Umbilical cord (tissue), 2 donors: ENCODE data around the gene LY6G5B. TPM values are rescaled to one million over a fixed set of nuclear protein-coding genes. Genes with fewer than 3 reads are reported as not detected.
"Not testable (repeated sequence)": the region's sequence is repeated elsewhere in the genome, so short reads cannot be mapped to it uniquely, and the experiment has no call there.

Experiments
- DNase-seq: peaks from one replicate; pipeline ENCODE4 v3.0.0-alpha.2; 2015; ENCODE audit warnings: low spot score
- total RNA-seq: library from RNA; depleted of rRNA; stranded (reverse); fragments of >200 nt; gene quantifications from one replicate; pipeline ENCODE4 v1.2.3, GENCODE V29; 2014; ENCODE audit warnings: low replicate concordance; ENCODE audit not compliant: insufficient read depth

The LY6G5B gene
- total RNA-seq, 1 donor from 2014 or later, result 1.2 TPM

GRCh38 chr6:31690231-31691077, 20.7 kb downstream of the LY6G5B start:
- DNase-seq, result no peak

GRCh38 chr6:31691078-31691463, 21.3 kb downstream of the LY6G5B start:
- no peak for DNase-seq

GRCh38 chr6:31691564-31692108, 21.9 kb downstream of the LY6G5B start:
- no peak for DNase-seq

- DNase-seq, result no peak
Measured at GRCh38 chr6:31692353-31692752, 22.6 kb downstream of the LY6G5B start.

- DNase-seq, result no peak
Measured at GRCh38 chr6:31692886-31693285, 23.1 kb downstream of the LY6G5B start.

- DNase-seq, result no peak
Measured at GRCh38 chr6:31693535-31693934, 23.8 kb downstream of the LY6G5B start.

- no peak for DNase-seq
Measured at GRCh38 chr6:31697555-31697954, 27.8 kb downstream of the LY6G5B start.

- no peak for DNase-seq
Measured at GRCh38 chr6:31700740-31701401, 31.1 kb downstream of the LY6G5B start.

- DNase-seq, result no peak
Measured at GRCh38 chr6:31701666-31702404, 32.1 kb downstream of the LY6G5B start.

- DNase-seq, result no peak
Measured at GRCh38 chr6:31702405-31702818, 32.6 kb downstream of the LY6G5B start.

- peak; percentile 99 for DNase-seq
Measured at GRCh38 chr6:31702819-31703716, 33.3 kb downstream of the LY6G5B start, which contains the start of gene ABHD16A. ABHD16A (minus strand) TSS chr6:31703324; CDS start chr6:31703281, 43 bp downstream.

GRCh38 chr6:31705931-31706330, 36.2 kb downstream of the LY6G5B start:
- no peak for DNase-seq

- no peak for DNase-seq
Measured at GRCh38 chr6:31706599-31706998, 36.8 kb downstream of the LY6G5B start, which contains the start of gene LY6G6F. LY6G6F (plus strand) TSS chr6:31706866; CDS start chr6:31706907, 41 bp downstream.

- no peak for DNase-seq
Measured at GRCh38 chr6:31707701-31708100, 37.9 kb downstream of the LY6G5B start.

- DNase-seq, result no peak
Measured at GRCh38 chr6:31708224-31708623, 38.4 kb downstream of the LY6G5B start.

GRCh38 chr6:31709157-31709556, 39.4 kb downstream of the LY6G5B start:
- DNase-seq, result not testable (repeated sequence)

- no peak for DNase-seq
Measured at GRCh38 chr6:31710523-31711219, 40.9 kb downstream of the LY6G5B start.

- no peak for DNase-seq
Measured at GRCh38 chr6:31711233-31711632, 41.5 kb downstream of the LY6G5B start.

GRCh38 chr6:31712296-31712695, 42.5 kb downstream of the LY6G5B start:
- no peak for DNase-seq

GRCh38 chr6:31713465-31713864, 43.7 kb downstream of the LY6G5B start:
- no peak for DNase-seq
